ENCODE data around the gene HMOX2. TPM values are rescaled to one million over a fixed set of nuclear protein-coding genes. Genes with fewer than 3 reads are reported as not detected.

The HMOX2 gene
- total and polyA plus RNA-seq, 11 donors, result 60.6 to 250 (median 117) TPM

GRCh38 chr16:4450430-4450829, 25.8 kb upstream of the HMOX2 start:
- H3K4me3 ChIP-seq, result no peak overlapping the region
- DNase-seq, result no peak
- ATAC-seq, result no peak
- H3K27ac ChIP-seq, result no peak overlapping the region
- 91 to 97% (median 94%) methylated on average over 14 of the region's 14 CpGs for WGBS, 4 donors
- H3K27me3 ChIP-seq, result no peaks in the 10 kb centered on the region
- TF ChIP-seq POLR2A (IDR thresholded peaks at IDR 0.05) (no peak), CTCF (IDR thresholded peaks at IDR 0.05) (no peak)
- intact Hi-C loops (cut with DNase I), result no loop called here
- H3K4me1 ChIP-seq, result no peaks in the 10 kb centered on the region
- peaks cover 0 to 100% (median 95%) of the 10 kb centered on the region in 9 donors for H3K36me3 ChIP-seq
- H3K9me3 ChIP-seq, result no peaks in the 10 kb centered on the region

- Histone ChIP-seq H3K36me3 (peaks cover 0 to 100% (median 95%) of the 10 kb centered on the region in 9 donors), H3K4me3 (no peak overlapping the region), H3K27ac (no peak overlapping the region), H3K27me3 (no peaks in the 10 kb centered on the region), H3K9me3 (no peaks in the 10 kb centered on the region), H3K4me1 (no peaks in the 10 kb centered on the region)
- ATAC-seq (no peak), DNase-seq (peak in 1 of 5 donors; percentile 9)
- intact Hi-C loops (cut with DNase I), result no loop called here
- WGBS, 4 donors, result 84 to 89% (median 86%) methylated on average over 12 to 14 of the region's 14 CpGs
- TF ChIP-seq POLR2A (IDR thresholded peaks at IDR 0.05), result no peak
- TF ChIP-seq CTCF (IDR thresholded peaks at IDR 0.05), result no peak
Measured at GRCh38 chr16:4450931-4451519, 25.2 kb upstream of the HMOX2 start.

GRCh38 chr16:4452674-4453073, 23.5 kb upstream of the HMOX2 start:
- intact Hi-C loops (cut with DNase I), result no loop called here
- no peak for ATAC-seq
- peaks cover 0 to 100% (median 95%) of the 10 kb centered on the region in 9 donors for H3K36me3 ChIP-seq

GRCh38 chr16:4454623-4455022, 21.6 kb upstream of the HMOX2 start:
- Histone ChIP-seq H3K4me3 (no peak overlapping the region), H3K27me3 (no peaks in the 10 kb centered on the region), H3K4me1 (peaks cover 0 to 10% (median 0%) of the 10 kb centered on the region in 12 donors), H3K36me3 (peaks cover 0 to 99% (median 82%) of the 10 kb centered on the region in 9 donors), H3K9me3 (no peaks in the 10 kb centered on the region), H3K27ac (no peak overlapping the region)
- 73 to 78% (median 76%) methylated on average over 8 to 9 of the region's 9 CpGs for WGBS, 4 donors
- ATAC-seq, result no peak
- DNase-seq, result no peak
- TF ChIP-seq CTCF (IDR thresholded peaks at IDR 0.05) (no peak), POLR2A (IDR thresholded peaks at IDR 0.05) (no peak)
- intact Hi-C loops (cut with DNase I), result no loop called here

More at GRCh38 chr16:4452674-4453073, 23.5 kb upstream of the HMOX2 start:
- WGBS, 4 donors, result 96 to 97% (median 96%) methylated on average over 5 of the region's 5 CpGs
- Histone ChIP-seq H3K4me3 (no peak overlapping the region), H3K4me1 (no peaks in the 10 kb centered on the region), H3K27me3 (no peaks in the 10 kb centered on the region), H3K27ac (no peak overlapping the region), H3K9me3 (no peaks in the 10 kb centered on the region)
- peak in 1 of 5 donors; percentile 14 for DNase-seq
- TF ChIP-seq CTCF (IDR thresholded peaks at IDR 0.05) (no peak), POLR2A (IDR thresholded peaks at IDR 0.05) (no peak)

Measured in heart left ventricle (tissue), 16 donors.